A673 (cell line): ENCODE data around the gene FBP1. TPM values are rescaled to one million over a fixed set of nuclear protein-coding genes. Genes with fewer than 3 reads are reported as not detected.

Experiments
- BruUV-seq: library from RNA; stranded (reverse); fragments of 400-500 nt; replicated peaks from 2 replicates; lab custom pipeline; 2021; lab: Mats Ljungman, UMichigan
- CTCF ChIA-PET: fragments of 300-600 bp; sonication (Branson Sonifier 250); formaldehyde crosslinking; loops from one replicate; lab custom pipeline; 2022; ENCODE audit warnings: antibody characterized with exemption; lab: Charles Lee
- POLR2A ChIA-PET: fragments of 300-600 bp; sonication (Branson Sonifier 250); formaldehyde crosslinking; loops from one replicate; lab custom pipeline; 2022; ENCODE audit warnings: antibody characterized with exemption; ENCODE audit not compliant: low non-redundant PET; lab: Charles Lee
- DNase-seq: peaks from one replicate; pipeline ENCODE4 v3.0.0-alpha.2; 2015; ENCODE audit warnings: low spot score
- H3K27ac ChIP-seq: fragments of 200-600 bp; sonication (generic); 2 replicates; pipeline ENCODE4 v1.5.1; 2016; ENCODE audit warnings: mixed run types, low read depth, mild to moderate bottlenecking, mixed read lengths, antibody characterized with exemption, low read length; ENCODE audit not compliant: poor library complexity, severe bottlenecking
- H3K27me3 ChIP-seq: fragments of 200-600 bp; sonication (generic); replicated peaks from 2 replicates; pipeline ENCODE4 v1.6.1; 2017; ENCODE audit warnings: mixed run types, low read depth, mild to moderate bottlenecking, mixed read lengths, antibody characterized with exemption, low read length; ENCODE audit not compliant: insufficient read depth, poor library complexity
- H3K36me3 ChIP-seq: fragments of 200-600 bp; sonication (generic); 2 replicates; pipeline ENCODE4 v1.6.1; 2016; ENCODE audit warnings: mixed run types, mild to moderate bottlenecking, mixed read lengths, antibody characterized with exemption, low read length; ENCODE audit not compliant: insufficient read depth, poor library complexity, severe bottlenecking
- H3K4me1 ChIP-seq: fragments of 200-600 bp; sonication (generic); 2 replicates; pipeline ENCODE4 v1.6.1; 2017; ENCODE audit warnings: mixed run types, mild to moderate bottlenecking, mixed read lengths, antibody characterized with exemption, low read length; ENCODE audit not compliant: insufficient read depth, poor library complexity, severe bottlenecking
- H3K4me3 ChIP-seq: fragments of 200-600 bp; sonication (generic); 2 replicates; pipeline ENCODE4 v1.5.1; 2016; ENCODE audit warnings: low read depth, mixed run types, mild to moderate bottlenecking, mixed read lengths, low read length; ENCODE audit not compliant: poor library complexity, severe bottlenecking
- H3K9me3 ChIP-seq: fragments of 200-600 bp; sonication (generic); 2 replicates; pipeline ENCODE4 v1.6.1; 2016; ENCODE audit warnings: mixed run types, low read depth, mild to moderate bottlenecking, mixed read lengths, antibody characterized with exemption, low read length; ENCODE audit not compliant: poor library complexity, severe bottlenecking
- CTCF ChIP-seq: fragments of 300-800, 200-600 bp; sonication (generic); conservative IDR thresholded peaks from 2 replicates; pipeline ENCODE4 v1.5.1; 2017; ENCODE audit warnings: low read depth, mild to moderate bottlenecking, antibody characterized with exemption, low read length, moderate library complexity, mixed read lengths
- EZH2 ChIP-seq: fragments of 200-600 bp; sonication (generic); IDR thresholded peaks from 2 replicates; pipeline ENCODE4 v1.6.1; 2017; ENCODE audit warnings: borderline replicate concordance, low read depth, mild to moderate bottlenecking, mixed read lengths, antibody characterized with exemption, low read length; ENCODE audit not compliant: poor library complexity, severe bottlenecking
- intact Hi-C: fragments of 100-400 bp; cut with micrococcal nuclease; formaldehyde crosslinking; loops from one replicate; pipeline ENCODE4 v1.10.0; 2022; ENCODE audit not compliant: unreplicated experiment
- total RNA-seq: library from RNA; stranded (reverse); gene quantifications from 2 replicates; pipeline ENCODE4 v1.2.3, GENCODE V29; 2021

FBP1 gene
- total RNA-seq, 1 experiment from 2014 or later, result not detected

DNA sequence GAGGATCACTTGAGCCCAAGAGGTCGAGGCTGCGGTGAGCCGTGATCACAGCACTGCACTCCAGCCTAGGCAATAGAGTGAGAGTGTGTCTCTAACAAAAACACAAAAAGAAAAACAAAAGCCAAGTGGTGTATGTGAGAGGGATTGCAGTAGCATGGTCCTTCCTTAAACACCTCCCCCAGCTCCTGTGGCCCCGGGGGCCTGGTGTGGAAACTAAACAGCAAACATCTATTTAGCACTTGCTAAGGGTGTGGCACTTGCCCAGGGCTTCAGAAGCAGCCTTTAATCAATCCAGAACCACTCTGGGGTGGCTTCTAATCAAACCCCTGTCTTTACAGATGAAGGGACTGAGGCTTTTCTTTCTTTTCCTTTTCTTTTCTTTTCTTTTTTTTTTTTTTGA, 4.4 kb upstream of the FBP1 start:
- Histone ChIP-seq H3K36me3 (no peaks in the 10 kb centered on the region), H3K27ac (no peak overlapping the region), H3K9me3 (no peaks in the 10 kb centered on the region), H3K4me3 (no peak overlapping the region), H3K4me1 (no peaks in the 10 kb centered on the region), H3K27me3 (peaks cover 19% of the 10 kb centered on the region)
- ChIA-PET POLR2A (no interaction called here), CTCF (interaction anchor here (0.6 kb wide), 1 partner anchor 299 kb away, joined by 6 read pairs; no protein-coding TSS in a partner anchor)
- intact Hi-C loops, result no loop called here
- no TSS peak for BruUV-seq
- no peak for DNase-seq
- no peak for TF ChIP-seq CTCF
- TF ChIP-seq EZH2, result no peak

GRCh38 chr9:94643176-94643575, 3.9 kb upstream of the FBP1 start:
- no TSS peak for BruUV-seq
- TF ChIP-seq EZH2 (no peak), CTCF (no peak)
- POLR2A ChIA-PET, result no interaction called here

GRCh38 chr9:94642501-94642900, 3.2 kb upstream of the FBP1 start:
- BruUV-seq, result no TSS peak
- intact Hi-C loops, result no loop called here
- POLR2A ChIA-PET, result no interaction called here

More at GRCh38 chr9:94643176-94643575, 3.9 kb upstream of the FBP1 start:
- peaks cover 25% of the 10 kb centered on the region for H3K27me3 ChIP-seq
- no peaks in the 10 kb centered on the region for H3K4me1 ChIP-seq
- no peaks in the 10 kb centered on the region for H3K9me3 ChIP-seq
- no peak overlapping the region for H3K4me3 ChIP-seq
- no peaks in the 10 kb centered on the region for H3K36me3 ChIP-seq
- DNase-seq, result no peak
- H3K27ac ChIP-seq, result no peak overlapping the region
- CTCF ChIA-PET, result no interaction called here
- intact Hi-C loops, result no loop called here

More at GRCh38 chr9:94642501-94642900, 3.2 kb upstream of the FBP1 start:
- CTCF ChIA-PET, result no interaction called here
- TF ChIP-seq CTCF (no peak), EZH2 (no peak)
- no peaks in the 10 kb centered on the region for H3K4me1 ChIP-seq
- no peak overlapping the region for H3K4me3 ChIP-seq
- no peaks in the 10 kb centered on the region for H3K36me3 ChIP-seq
- no peak overlapping the region for H3K27ac ChIP-seq
- peaks cover 27% of the 10 kb centered on the region for H3K27me3 ChIP-seq
- DNase-seq, result no peak
- H3K9me3 ChIP-seq, result no peaks in the 10 kb centered on the region
